IPS-20b (cell line): Measurements from ENCODE around the gene ING5.
"Not testable (repeated sequence)": the region's sequence is repeated elsewhere in the genome, so short reads cannot be mapped to it uniquely, and the experiment has no call there.

Experiments
- H3K27ac ChIP-seq: one replicate; pipeline ENCODE4 v1.5.1; 2013; ENCODE audit warnings: low read length
- H3K27me3 ChIP-seq: 2 replicates; pipeline ENCODE4 v1.6.1; 2013; ENCODE audit warnings: mild to moderate bottlenecking, low read length, inconsistent platforms; ENCODE audit not compliant: insufficient read depth
- H3K36me3 ChIP-seq: 2 replicates; pipeline ENCODE4 v1.6.1; 2013; ENCODE audit warnings: low read depth, mild to moderate bottlenecking, inconsistent platforms, low read length, moderate library complexity; ENCODE audit not compliant: insufficient read depth
- H3K4me1 ChIP-seq: 2 replicates; pipeline ENCODE4 v1.6.1; 2013; ENCODE audit warnings: mild to moderate bottlenecking, control low read depth, inconsistent platforms, low read length, moderate library complexity; ENCODE audit not compliant: insufficient read depth
- H3K4me3 ChIP-seq: 2 replicates; pipeline ENCODE4 v1.5.1; 2013; ENCODE audit warnings: mild to moderate bottlenecking, low read length, inconsistent platforms
- H3K9ac ChIP-seq: 2 replicates; pipeline ENCODE4 v1.6.1; 2013; ENCODE audit warnings: low read depth, mild to moderate bottlenecking, inconsistent platforms, low read length, moderate library complexity
- H3K9me3 ChIP-seq: 2 replicates; pipeline ENCODE4 v1.6.1; 2013; ENCODE audit warnings: mild to moderate bottlenecking, low read depth, low read length, inconsistent platforms; ENCODE audit not compliant: insufficient read depth

The ING5 gene

GRCh38 chr2:241734467-241735208 lies 32.8 kb downstream of the ING5 start, which contains the start of gene D2HGDH:
Gene D2HGDH (plus strand): TSS chr2:241734630. CDS start chr2:241735225, 595 bp downstream.
- Histone ChIP-seq H3K9me3 (no peaks in the 10 kb centered on the region), H3K36me3 (no peaks in the 10 kb centered on the region), H3K27me3 (peaks cover 11% of the 10 kb centered on the region), H3K4me1 (no peaks in the 10 kb centered on the region), H3K27ac (no peak within 1 kb of the TSS), H3K9ac (peak within 1 kb of the TSS; percentile 59; the same call in 1 of the 2 replicates), H3K4me3 (peak within 1 kb of the TSS; percentile 81)

- Histone ChIP-seq H3K9ac (no peak overlapping the region), H3K4me1 (no peaks in the 10 kb centered on the region), H3K27me3 (peaks cover 11% of the 10 kb centered on the region), H3K27ac (no peak overlapping the region), H3K36me3 (no peaks in the 10 kb centered on the region), H3K4me3 (no peak overlapping the region), H3K9me3 (no peaks in the 10 kb centered on the region)
Observed at GRCh38 chr2:241736111-241736510, 34.3 kb downstream of the ING5 start.

DNA sequence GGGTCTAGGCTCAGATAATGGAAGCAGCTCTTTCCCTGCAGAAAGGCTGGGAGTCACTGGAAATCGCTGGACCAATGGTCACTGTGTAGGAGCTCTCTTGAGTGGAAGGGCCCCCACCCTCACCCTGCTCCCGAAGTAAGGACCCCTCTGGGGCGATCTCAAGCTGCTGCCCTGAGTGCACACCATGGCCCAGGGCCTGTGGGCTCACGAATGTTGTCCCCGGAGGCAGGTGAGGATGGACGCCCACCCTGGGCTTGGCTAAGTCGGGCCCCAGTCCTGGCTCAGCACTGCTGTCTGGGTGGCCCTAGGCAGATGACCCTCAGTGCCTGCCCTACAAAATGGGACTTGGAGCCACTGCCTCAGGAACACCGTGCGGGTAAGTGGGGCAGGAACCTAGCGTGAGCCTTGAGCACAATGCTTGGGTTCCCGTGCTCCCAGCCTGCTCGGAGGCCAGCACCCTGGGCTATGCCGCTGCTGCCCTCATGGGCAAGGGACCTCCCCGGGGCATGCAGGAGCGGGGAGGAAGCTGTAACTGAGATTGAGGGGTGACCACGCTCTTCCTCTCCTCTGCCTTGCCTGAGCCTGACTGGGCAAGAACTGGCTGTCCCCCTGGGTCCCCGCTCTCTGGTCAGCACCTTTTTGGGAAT lies 36.3 kb downstream of the ING5 start:
- Histone ChIP-seq H3K4me3 (no peak overlapping the region), H3K27ac (no peak overlapping the region), H3K9ac (no peak overlapping the region), H3K9me3 (no peaks in the 10 kb centered on the region), H3K36me3 (no peaks in the 10 kb centered on the region), H3K27me3 (peaks cover 8% of the 10 kb centered on the region), H3K4me1 (no peaks in the 10 kb centered on the region)

DNA sequence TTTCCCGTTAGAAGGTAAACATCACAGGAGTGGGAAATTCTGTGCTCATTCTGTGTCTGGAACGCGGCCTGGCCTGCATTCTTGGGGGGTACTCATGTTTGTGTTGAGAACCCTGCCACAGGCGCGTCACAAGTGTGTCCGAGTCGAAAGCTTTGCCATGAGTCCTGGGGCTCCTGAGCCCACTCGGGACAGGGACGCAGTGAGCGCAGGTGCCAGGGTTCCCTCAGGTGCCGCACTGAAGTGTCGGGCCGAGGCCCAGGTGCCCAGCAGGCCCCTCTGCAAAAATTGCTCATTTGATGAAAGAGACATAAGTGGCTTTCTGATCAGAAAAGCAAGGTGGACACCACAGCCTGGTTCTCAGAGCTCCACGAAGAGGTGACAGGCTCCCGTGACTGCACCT lies 37.3 kb downstream of the ING5 start:
- Histone ChIP-seq H3K36me3 (no peaks in the 10 kb centered on the region), H3K4me1 (no peaks in the 10 kb centered on the region), H3K4me3 (no peak overlapping the region), H3K9ac (no peak overlapping the region), H3K27ac (no peak overlapping the region), H3K9me3 (no peaks in the 10 kb centered on the region), H3K27me3 (no peaks in the 10 kb centered on the region)

DNA sequence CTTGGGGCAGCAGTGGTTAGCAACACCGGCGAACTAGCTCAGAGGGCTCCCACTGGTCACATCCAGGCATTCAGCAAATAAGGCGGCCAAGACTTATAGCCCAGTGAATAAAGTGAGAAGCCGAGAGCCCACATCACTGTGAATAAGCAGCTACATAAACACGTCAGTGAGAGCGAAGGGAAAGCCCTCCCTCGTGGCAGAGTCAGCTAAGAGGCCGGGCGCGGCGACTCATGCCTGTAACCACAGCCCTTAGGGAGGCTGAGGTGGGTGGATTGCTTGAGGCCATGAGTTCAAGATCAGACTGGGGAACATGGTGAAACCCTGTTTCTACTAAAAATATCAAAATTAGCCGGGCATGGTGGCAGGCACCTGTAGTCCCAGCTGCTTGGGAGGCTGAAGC lies 37.8 kb downstream of the ING5 start:
- no peak overlapping the region for H3K4me3 ChIP-seq
- H3K27me3 ChIP-seq, result no peaks in the 10 kb centered on the region
- no peaks in the 10 kb centered on the region for H3K4me1 ChIP-seq
- peaks cover 2% of the 10 kb centered on the region; the same call in 1 of the 2 replicates for H3K36me3 ChIP-seq
- no peak overlapping the region for H3K27ac ChIP-seq
- no peaks in the 10 kb centered on the region for H3K9me3 ChIP-seq
- no peak overlapping the region for H3K9ac ChIP-seq

DNA sequence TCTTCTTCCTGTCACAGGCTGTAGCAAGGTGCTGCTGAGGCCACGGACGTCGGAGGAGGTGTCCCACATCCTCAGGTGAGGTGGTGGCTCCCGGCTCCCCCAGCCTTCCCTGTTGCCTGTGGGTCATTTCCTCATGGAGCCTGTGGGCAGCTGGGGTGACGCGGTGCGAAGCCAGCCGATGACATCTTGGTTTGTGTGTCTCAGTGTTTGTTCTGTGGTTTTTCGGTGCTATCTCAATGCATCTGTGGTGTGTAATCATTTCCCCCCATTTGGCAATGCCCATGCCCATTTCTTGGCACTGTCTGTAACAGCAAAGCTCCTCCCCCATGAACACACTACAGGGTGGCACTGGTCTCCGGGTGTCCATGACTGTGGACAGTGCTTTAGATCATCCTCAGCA lies 39.2 kb downstream of the ING5 start:
- H3K27me3 ChIP-seq, result no peaks in the 10 kb centered on the region
- H3K4me1 ChIP-seq, result no peaks in the 10 kb centered on the region
- no peak overlapping the region for H3K9ac ChIP-seq
- H3K4me3 ChIP-seq, result no peak overlapping the region
- no peak overlapping the region for H3K27ac ChIP-seq
- peaks cover 9% of the 10 kb centered on the region for H3K36me3 ChIP-seq
- H3K9me3 ChIP-seq, result no peaks in the 10 kb centered on the region

- no peaks in the 10 kb centered on the region for H3K27me3 ChIP-seq
- no peak overlapping the region for H3K27ac ChIP-seq
- no peak overlapping the region for H3K9ac ChIP-seq
- H3K4me3 ChIP-seq, result no peak overlapping the region
- no peaks in the 10 kb centered on the region for H3K4me1 ChIP-seq
- H3K36me3 ChIP-seq, result peaks cover 9% of the 10 kb centered on the region
- no peaks in the 10 kb centered on the region for H3K9me3 ChIP-seq
Observed at GRCh38 chr2:241742320-241742939, 40.6 kb downstream of the ING5 start.

DNA sequence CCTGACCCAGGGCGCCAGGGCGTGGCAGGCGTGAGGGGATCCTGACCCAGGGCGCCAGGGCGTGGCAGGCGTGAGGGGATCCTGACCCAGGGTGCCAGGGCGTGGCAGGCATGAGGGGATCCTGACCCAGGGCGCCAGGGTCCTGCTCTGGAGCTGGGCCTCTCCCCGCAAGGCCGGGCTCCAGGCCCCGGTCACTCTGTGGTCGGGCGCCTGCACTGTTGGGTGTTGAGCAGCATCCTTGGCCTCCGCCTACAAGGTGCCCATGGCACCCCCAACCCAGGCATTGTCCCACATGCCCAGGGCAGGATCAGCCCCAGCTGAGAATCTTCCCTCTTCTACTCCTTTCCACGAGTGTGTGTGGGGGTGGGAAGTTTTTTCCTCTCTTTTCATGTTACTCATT lies 41.2 kb downstream of the ING5 start:
- H3K27me3 ChIP-seq, H3K4me3 ChIP-seq, H3K9ac ChIP-seq, H3K9me3 ChIP-seq, H3K36me3 ChIP-seq, H3K27ac ChIP-seq, H3K4me1 ChIP-seq: not testable (repeated sequence)

DNA sequence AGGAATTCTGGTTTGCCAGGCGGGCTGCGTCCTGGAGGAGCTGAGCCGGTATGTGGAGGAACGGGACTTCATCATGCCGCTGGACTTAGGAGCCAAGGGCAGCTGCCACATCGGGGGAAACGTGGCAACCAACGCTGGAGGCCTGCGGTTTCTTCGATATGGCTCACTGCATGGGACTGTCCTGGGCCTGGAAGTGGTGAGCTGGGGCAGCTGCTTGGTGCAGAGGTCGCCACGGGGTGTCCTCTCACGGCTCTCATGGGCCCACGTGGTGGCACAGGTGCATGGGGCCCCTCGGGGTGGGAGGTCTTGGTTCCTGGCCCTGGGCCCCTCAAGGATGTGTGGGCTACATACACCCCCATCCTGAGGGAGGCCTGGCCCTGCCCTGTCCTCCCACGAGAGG lies 41.8 kb downstream of the ING5 start:
- Histone ChIP-seq H3K27ac (no peak overlapping the region), H3K4me1 (no peaks in the 10 kb centered on the region), H3K9ac (no peak overlapping the region), H3K4me3 (no peak overlapping the region), H3K27me3 (no peaks in the 10 kb centered on the region), H3K9me3 (no peaks in the 10 kb centered on the region), H3K36me3 (peaks cover 9% of the 10 kb centered on the region)

DNA sequence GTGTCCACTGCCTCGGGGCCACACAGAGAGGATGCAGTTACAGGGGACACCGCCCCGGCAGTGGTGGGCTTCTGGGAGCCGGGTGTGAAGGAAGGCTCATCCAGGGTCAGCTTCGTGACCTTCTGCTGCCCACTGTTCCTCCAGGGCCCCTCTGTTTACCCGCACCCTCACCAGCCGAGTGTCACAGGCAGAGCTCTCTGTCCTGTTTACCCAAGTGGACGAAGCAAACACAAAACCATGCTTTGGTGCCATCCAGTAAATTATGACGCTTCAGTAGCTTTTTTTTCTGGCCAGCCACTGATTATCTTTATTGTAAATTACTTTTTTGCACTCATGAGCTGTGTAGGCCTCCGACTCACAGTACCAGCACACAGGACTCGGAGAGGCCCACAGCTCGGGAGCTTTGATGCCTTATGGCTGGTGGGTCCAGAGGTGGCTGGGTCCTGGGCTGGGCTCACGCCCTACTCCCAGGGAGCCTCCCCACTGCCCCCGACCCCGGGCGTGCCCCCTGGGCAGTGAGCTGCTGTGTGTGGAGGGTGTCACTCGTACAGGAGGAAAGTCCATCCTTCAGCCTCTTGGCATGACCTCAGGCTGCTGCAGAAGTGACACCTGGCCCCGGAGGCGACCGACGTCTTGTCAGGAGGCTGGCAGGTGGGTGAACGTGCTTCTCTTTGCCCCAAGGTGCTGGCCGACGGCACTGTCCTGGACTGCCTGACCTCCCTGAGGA lies 42.4 kb downstream of the ING5 start:
- H3K9ac ChIP-seq, result no peak overlapping the region
- H3K27ac ChIP-seq, result no peak overlapping the region
- H3K27me3 ChIP-seq, result no peaks in the 10 kb centered on the region
- H3K36me3 ChIP-seq, result peaks cover 9% of the 10 kb centered on the region
- no peak overlapping the region for H3K4me3 ChIP-seq
- no peaks in the 10 kb centered on the region for H3K4me1 ChIP-seq
- no peaks in the 10 kb centered on the region for H3K9me3 ChIP-seq

- H3K9ac ChIP-seq, result no peak overlapping the region
- H3K4me3 ChIP-seq, result no peak overlapping the region
- H3K27me3 ChIP-seq, result no peaks in the 10 kb centered on the region
- H3K36me3 ChIP-seq, result peaks cover 9% of the 10 kb centered on the region
- no peaks in the 10 kb centered on the region for H3K9me3 ChIP-seq
- no peaks in the 10 kb centered on the region for H3K4me1 ChIP-seq
- H3K27ac ChIP-seq, result no peak overlapping the region
Observed at GRCh38 chr2:241745276-241745675, 43.4 kb downstream of the ING5 start.
